Coronary artery (tissue), 2 donors: ENCODE data around the gene ANO10.

Experiments used
- DNase-seq: peaks from one replicate; pipeline ENCODE4 v3.0.0-alpha.2; 2017; ENCODE audit warnings: low spot score
- H3K27ac ChIP-seq, 2 donors: fragments of 200-600 bp; sonication (generic); one replicate each; pipeline ENCODE4 v1.5.1; 2016 to 2019
- H3K4me3 ChIP-seq: fragments of 200-600 bp; sonication (generic); 2 replicates; pipeline ENCODE4 v1.5.1; 2016; ENCODE audit warnings: mild to moderate bottlenecking, moderate library complexity
- CTCF ChIP-seq: fragments of 200-600 bp; sonication (generic); IDR thresholded peaks from one replicate; pipeline ENCODE4 v1.5.1; 2019; ENCODE audit warnings: antibody characterized with exemption

ANO10 gene

GRCh38 chr3:43624619-43625305 lies 3.0 kb upstream of the ANO10 start:
- Histone ChIP-seq H3K27ac (no peak overlapping the region), H3K4me3 (no peak overlapping the region)
- DNase-seq = no peak
- no peak for TF ChIP-seq CTCF

- no peak for TF ChIP-seq CTCF
- Histone ChIP-seq H3K27ac (peak overlapping the region; percentile 77 to 93), H3K4me3 (peak overlapping the region; percentile 93)
- DNase-seq = no peak
Measured at GRCh38 chr3:43620831-43621655, 768 bp downstream of the ANO10 start.

DNA sequence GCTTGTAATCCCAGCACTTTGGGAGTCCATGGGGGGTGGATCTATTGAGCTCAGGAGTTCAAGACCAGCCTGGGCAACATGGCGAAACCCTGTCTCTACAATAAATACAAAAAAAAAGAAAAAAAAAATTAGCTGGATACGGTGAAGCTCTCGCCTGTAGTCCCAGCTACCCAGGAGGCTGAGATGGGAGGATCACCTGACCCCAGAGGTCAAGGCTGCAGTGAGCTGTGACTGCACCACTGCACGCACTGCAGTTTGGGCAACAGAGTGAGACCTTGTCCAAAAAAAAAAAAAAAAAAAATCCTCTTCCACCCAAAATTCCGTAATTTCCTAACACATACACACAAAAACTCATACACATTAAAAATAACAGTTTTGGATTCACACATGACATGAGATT lies 2.2 kb downstream of the ANO10 start:
- DNase-seq = no peak
- H3K27ac ChIP-seq = no peak overlapping the region
- H3K4me3 ChIP-seq = no peak overlapping the region
- no peak for TF ChIP-seq CTCF

GRCh38 chr3:43618142-43618541 lies 3.7 kb downstream of the ANO10 start:
- TF ChIP-seq CTCF = no peak
- Histone ChIP-seq H3K27ac (no peak overlapping the region), H3K4me3 (no peak overlapping the region)
- no peak for DNase-seq

DNA sequence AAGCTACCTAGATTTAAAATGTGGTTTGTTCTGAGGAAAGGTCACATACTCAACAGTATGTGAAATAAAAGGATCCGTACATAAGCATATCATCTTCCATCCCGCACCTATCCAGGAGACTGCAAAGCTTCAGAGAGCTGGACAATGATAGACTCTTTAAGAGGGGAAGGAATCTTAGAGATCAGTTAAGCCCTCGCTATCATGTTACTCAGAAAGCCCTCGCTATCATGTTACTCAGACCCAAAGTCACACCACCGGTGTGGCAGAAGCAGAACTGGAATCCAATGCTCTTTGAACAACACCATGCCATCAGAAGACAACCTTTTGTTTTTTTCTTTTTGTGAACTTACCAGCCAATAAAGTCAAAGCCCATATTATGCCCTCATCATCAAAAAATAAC lies 5.8 kb downstream of the ANO10 start:
- Histone ChIP-seq H3K27ac (no peak overlapping the region), H3K4me3 (no peak overlapping the region)
- no peak for DNase-seq
- no peak for TF ChIP-seq CTCF

DNA sequence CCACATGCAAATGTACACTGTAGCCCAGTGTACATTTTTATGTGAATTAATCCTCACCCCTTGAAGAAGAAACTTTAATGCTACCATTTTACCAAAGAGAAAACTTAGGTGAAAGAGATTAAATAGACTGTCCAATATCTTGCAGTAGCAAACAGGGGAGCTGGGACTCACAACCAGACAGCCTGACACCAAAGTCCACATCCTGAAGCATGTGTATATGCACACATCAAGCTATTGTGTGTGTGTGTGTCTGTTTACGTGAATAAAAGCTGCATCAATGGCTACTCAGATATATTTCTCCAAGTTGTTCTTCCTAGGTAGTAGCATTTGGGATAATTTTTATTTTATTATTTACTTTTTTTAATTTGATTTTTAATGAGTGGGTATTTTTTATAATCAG lies 6.7 kb downstream of the ANO10 start:
- TF ChIP-seq CTCF = no peak
- H3K27ac ChIP-seq = no peak overlapping the region
- DNase-seq = no peak
- H3K4me3 ChIP-seq = no peak overlapping the region

DNA sequence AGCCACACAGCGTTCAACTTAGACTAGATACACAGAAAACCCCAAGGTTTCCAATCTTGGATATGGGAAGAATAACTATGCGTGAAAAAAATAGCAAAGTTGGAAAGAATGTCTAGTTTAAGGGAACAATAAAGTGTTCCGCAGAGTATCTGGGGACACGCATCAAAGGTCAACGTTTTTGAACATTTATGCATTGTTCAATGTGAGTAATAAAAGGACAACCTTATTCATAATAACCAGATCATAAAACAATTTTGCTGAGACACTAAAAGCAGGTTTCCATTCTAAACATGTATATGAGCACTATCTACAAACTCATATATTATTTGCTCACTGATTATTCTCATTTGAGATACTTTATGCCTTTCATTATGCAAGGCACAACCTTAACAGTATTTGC lies 7.8 kb downstream of the ANO10 start:
- TF ChIP-seq CTCF = no peak
- DNase-seq = no peak
- Histone ChIP-seq H3K27ac (no peak overlapping the region), H3K4me3 (no peak overlapping the region)
